ENCODE results near the gene FIBIN.
"Not testable (repeated sequence)": the region's sequence is repeated elsewhere in the genome, so short reads cannot be mapped to it uniquely, and the experiment has no call there.

The FIBIN gene

GRCh38 chr11:26977209-26977608 is 16.7 kb upstream of the FIBIN start:
- DNase-seq (ENCODE audit: low read depth), result not testable (repeated sequence)

GRCh38 chr11:26983645-26984044 is 10.3 kb upstream of the FIBIN start:
- DNase-seq (ENCODE audit: low read depth), result no peak

- DNase-seq (ENCODE audit: low read depth), result no peak
Measured at GRCh38 chr11:26985470-26985869, 8.4 kb upstream of the FIBIN start.

GRCh38 chr11:26985943-26986342 is 8.0 kb upstream of the FIBIN start:
- no peak for DNase-seq (ENCODE audit: low read depth)

- DNase-seq (ENCODE audit: low read depth), result no peak
Measured at GRCh38 chr11:26987272-26987671, 6.6 kb upstream of the FIBIN start.

- DNase-seq (ENCODE audit: low read depth), result no peak
Measured at GRCh38 chr11:26987731-26988130, 6.2 kb upstream of the FIBIN start.

GRCh38 chr11:26992031-26992541 is 1.8 kb upstream of the FIBIN start:
- no peak for DNase-seq (ENCODE audit: low read depth)

GRCh38 chr11:26994631-26995095 is 751 bp downstream of the FIBIN start:
- no peak for DNase-seq (ENCODE audit: low read depth)

GRCh38 chr11:26995701-26996460 is 2.0 kb downstream of the FIBIN start:
- DNase-seq (ENCODE audit: low read depth), result no peak

- DNase-seq (ENCODE audit: low read depth), result no peak
Measured at GRCh38 chr11:26997378-26997777, 3.5 kb downstream of the FIBIN start.

- DNase-seq (ENCODE audit: low read depth), result not testable (repeated sequence)
Measured at GRCh38 chr11:27001136-27001730, 7.3 kb downstream of the FIBIN start.

GRCh38 chr11:27002431-27002830 is 8.5 kb downstream of the FIBIN start:
- DNase-seq (ENCODE audit: low read depth), result no peak

GRCh38 chr11:27002838-27003237 is 8.9 kb downstream of the FIBIN start:
- DNase-seq (ENCODE audit: low read depth), result no peak

- no peak for DNase-seq (ENCODE audit: low read depth)
Measured at GRCh38 chr11:27004103-27004502, 10.2 kb downstream of the FIBIN start.

GRCh38 chr11:27008811-27009535 is 15.1 kb downstream of the FIBIN start:
- DNase-seq (ENCODE audit: low read depth), result no peak

- no peak for DNase-seq (ENCODE audit: low read depth)
Measured at GRCh38 chr11:27011560-27012233, 17.8 kb downstream of the FIBIN start.

GRCh38 chr11:27012234-27012921 is 18.5 kb downstream of the FIBIN start:
- no peak for DNase-seq (ENCODE audit: low read depth)

GRCh38 chr11:27013781-27014361 is 20.0 kb downstream of the FIBIN start:
- no peak for DNase-seq (ENCODE audit: low read depth)

- no peak for DNase-seq (ENCODE audit: low read depth)
Measured at GRCh38 chr11:27018902-27019529, 25.1 kb downstream of the FIBIN start.

GRCh38 chr11:27020751-27021150 is 26.8 kb downstream of the FIBIN start:
- no peak for DNase-seq (ENCODE audit: low read depth)

All from T-helper 22 cell (primary cell).